Upper lobe of left lung (tissue), 6 donors: Measurements from ENCODE around the gene RBM23. TPM values are rescaled to one million over a fixed set of nuclear protein-coding genes. Genes with fewer than 3 reads are reported as not detected.
"Not testable (repeated sequence)": the region's sequence is repeated elsewhere in the genome, so short reads cannot be mapped to it uniquely, and the experiment has no call there.

Source experiments
- ATAC-seq, 2 donors: fragments of 200-7000 bp; cut with Tn5 transposase; one replicate each; pipeline ENCODE4 v1.9.1; 2022; ENCODE audit warnings: mild to moderate bottlenecking in 2 of 2, moderate library complexity in 2 of 2; ENCODE audit not compliant: low FRiP score in 2 of 2
- DNase-seq, 2 donors: peaks; one replicate each; pipeline ENCODE4 v3.0.0-alpha.2; 2019 to 2020
- H3K27ac ChIP-seq, 4 donors: fragments of 200-600 bp; sonication (generic); one replicate each; pipeline ENCODE4 v1.5.1; 2016 to 2019
- H3K27me3 ChIP-seq, 4 donors: fragments of 200-600 bp; sonication (generic); one replicate each; pipeline ENCODE4 v1.5.1; 2017 to 2019
- H3K36me3 ChIP-seq, 4 donors: fragments of 200-600 bp; sonication (generic); one replicate each; pipeline ENCODE4 v1.5.1; 2016 to 2019
- H3K4me1 ChIP-seq, 4 donors: fragments of 200-600 bp; sonication (generic); one replicate each; pipeline ENCODE4 v1.5.1; 2018 to 2019
- H3K4me3 ChIP-seq, 4 donors: fragments of 200-600 bp; sonication (generic); one replicate each; pipeline ENCODE4 v1.5.1; 2017 to 2019; ENCODE audit warnings: mild to moderate bottlenecking in 2 of 4, moderate library complexity in 1 of 4
- H3K9me3 ChIP-seq, 4 donors: fragments of 200-600 bp; sonication (generic); one replicate each; pipeline ENCODE4 v1.5.1; 2018 to 2019
- CTCF ChIP-seq, 6 experiments: fragments of 450-650 bp in 4 of 6; fragments of 200-600 bp in 2 of 6; sonication (generic) in 2 of 6; IDR thresholded peaks; one replicate each; pipeline ENCODE4 v1.5.1; 2016 to 2019; ENCODE audit warnings: antibody characterized with exemption in 6 of 6
- EP300 ChIP-seq, 4 donors: sonication (generic); formaldehyde crosslinking; IDR thresholded peaks; one replicate each; pipeline ENCODE4 v1.5.1; 2017; ENCODE audit warnings: antibody characterized with exemption in 4 of 4, control low read depth in 2 of 4
- POLR2A ChIP-seq, 4 donors: fragments of 450-650 bp; IDR thresholded peaks; one replicate each; pipeline ENCODE4 v1.5.1; 2016 to 2017; ENCODE audit warnings: antibody characterized with exemption in 4 of 4, mild to moderate bottlenecking in 2 of 4
- POLR2AphosphoS5 ChIP-seq, 2 donors: sonication (generic); formaldehyde crosslinking; IDR thresholded peaks; one replicate each; pipeline ENCODE4 v1.5.1; 2017; ENCODE audit warnings: antibody characterized with exemption in 2 of 2
- WGBS, 2 donors: methylation state at CpG; one replicate each; pipeline ENCODE4 v1.1.5; 2017 to 2018; 5-methylcytosine and 5-hydroxymethylcytosine counted together
- total RNA-seq, 6 donors: library from RNA; depleted of rRNA in 4 of 6; stranded (reverse); fragments of >200 nt in 4 of 6; gene quantifications; one replicate each; pipeline versions ENCODE4 v1.1.0 to v1.2.1, GENCODE V29; 2016 to 2021
- donor health status: DM: no; HTN: no; CAD: no; lungs with moderate emphysema.
- donor health status: DM: no; HTN: yes; CAD: no; lungs with severe emphysema.

RBM23 gene
- total RNA-seq, 6 donors from 2014 or later, result 63.3 to 96.8 (median 91.9) TPM

- TF ChIP-seq POLR2A (IDR thresholded peaks at IDR 0.05) (no peak), CTCF (IDR thresholded peaks at IDR 0.05) (no peak), EP300 (IDR thresholded peaks at IDR 0.05) (no peak), POLR2AphosphoS5 (IDR thresholded peaks at IDR 0.05) (no peak)
- 92 to 93% methylated on average over 6 of the region's 6 CpGs for WGBS, 2 donors
- Histone ChIP-seq H3K9me3 (no peaks in the 10 kb centered on the region), H3K36me3 (peaks cover 13 to 57% (median 37%) of the 10 kb centered on the region in 4 donors), H3K27me3 (no peaks in the 10 kb centered on the region), H3K4me3 (no peak overlapping the region), H3K27ac (no peak overlapping the region), H3K4me1 (peaks cover 24 to 30% (median 27%) of the 10 kb centered on the region in 4 donors)
- DNase-seq (no peak), ATAC-seq (no peak)
These were observed 1.7 kb upstream of the RBM23 start for GRCh38 chr14:22920697-22921096.

- Histone ChIP-seq H3K4me3 (peak overlapping the region in 3 of 4 donors; percentile 63 to 70 (median 69)), H3K27ac (peak overlapping the region; percentile 86 to 98 (median 96)), H3K4me1 (peaks cover 29 to 42% (median 33%) of the 10 kb centered on the region in 4 donors), H3K9me3 (no peaks in the 10 kb centered on the region), H3K36me3 (peaks cover 13 to 49% (median 31%) of the 10 kb centered on the region in 4 donors), H3K27me3 (no peaks in the 10 kb centered on the region)
- DNase-seq (no peak), ATAC-seq (peak; percentile 5 to 54)
- TF ChIP-seq CTCF (IDR thresholded peaks at IDR 0.05), result no peak
- no peak for TF ChIP-seq POLR2AphosphoS5 (IDR thresholded peaks at IDR 0.05)
- TF ChIP-seq POLR2A (IDR thresholded peaks at IDR 0.05), result peak in 1 of 4 donors; percentile 9
- no peak for TF ChIP-seq EP300 (IDR thresholded peaks at IDR 0.05)
- WGBS, 2 donors, result 9 to 18% methylated on average over 4 to 10 of the region's 10 CpGs
These were observed 612 bp upstream of the RBM23 start for GRCh38 chr14:22919601-22919921.

GRCh38 chr14:22915886-22916521, 2.9 kb downstream of the RBM23 start:
- ATAC-seq (peak in 1 of 2 donors; percentile 2), DNase-seq (peak in 1 of 2 donors; percentile 75)
- TF ChIP-seq POLR2A (IDR thresholded peaks at IDR 0.05), result no peak
- peak; percentile 41 to 54 for TF ChIP-seq POLR2AphosphoS5 (IDR thresholded peaks at IDR 0.05)
- TF ChIP-seq EP300 (IDR thresholded peaks at IDR 0.05), result no peak
- no peak for TF ChIP-seq CTCF (IDR thresholded peaks at IDR 0.05)
- WGBS, 2 donors, result 68 to 71% methylated on average over 8 of the region's 8 CpGs
- no peaks in the 10 kb centered on the region for H3K27me3 ChIP-seq
- peak overlapping the region in 3 of 4 donors; percentile 3 to 98 (median 94) for H3K27ac ChIP-seq
- H3K36me3 ChIP-seq, result peaks cover 0 to 31% (median 7%) of the 10 kb centered on the region in 4 donors
- H3K9me3 ChIP-seq, result no peaks in the 10 kb centered on the region
- peaks cover 29 to 52% (median 35%) of the 10 kb centered on the region in 4 donors for H3K4me1 ChIP-seq
- H3K4me3 ChIP-seq, result no peak overlapping the region

DNA sequence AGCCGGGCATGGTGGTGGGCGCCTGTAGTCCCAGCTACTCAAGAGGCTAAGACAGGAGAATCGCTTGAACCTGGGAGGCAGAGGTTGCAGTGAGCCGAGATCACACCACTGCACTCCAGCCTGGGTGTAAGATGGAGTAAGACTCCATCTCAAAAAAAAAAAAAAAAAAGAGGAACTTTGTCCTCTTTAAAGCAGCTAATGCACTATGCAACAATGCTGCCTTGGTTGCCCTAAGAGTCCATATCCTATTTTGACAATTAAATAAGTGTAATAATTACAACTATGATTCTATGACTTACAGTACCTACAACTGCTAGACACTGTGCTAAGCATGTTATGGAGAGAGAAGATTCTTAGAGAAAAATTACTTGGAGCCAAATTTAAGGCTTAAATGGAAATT, 4.1 kb downstream of the RBM23 start:
- peak overlapping the region in 2 of 4 donors; percentile 94 to 98 for H3K27ac ChIP-seq
- H3K4me1 ChIP-seq, result peaks cover 28 to 49% (median 34%) of the 10 kb centered on the region in 4 donors
- not testable (repeated sequence) for ATAC-seq

DNA sequence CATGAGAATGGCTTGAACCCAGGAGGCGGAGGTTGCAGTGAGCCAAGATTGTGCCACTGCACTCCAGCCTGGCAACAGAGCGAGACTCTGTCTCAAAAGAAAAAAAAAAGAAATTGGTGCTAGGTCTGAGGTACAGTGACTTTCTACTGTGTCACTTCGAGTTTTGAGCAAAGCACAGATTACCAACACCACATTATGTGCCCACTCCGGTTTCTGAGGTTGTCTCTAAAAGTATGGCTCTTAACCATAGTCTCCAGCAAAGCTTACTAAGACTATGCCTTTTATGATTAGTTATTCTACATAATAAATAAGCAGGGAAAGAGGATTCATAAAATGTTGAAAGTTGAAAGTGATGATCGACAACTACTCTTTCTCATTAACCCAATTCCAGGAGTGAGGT, 8.0 kb downstream of the RBM23 start:
- 92% methylated on average over 5 of the region's 5 CpGs for WGBS, 2 donors
- Histone ChIP-seq H3K36me3 (peaks cover 21 to 69% (median 50%) of the 10 kb centered on the region in 4 donors), H3K4me3 (no peak overlapping the region), H3K9me3 (no peaks in the 10 kb centered on the region), H3K4me1 (peaks cover 5 to 24% (median 14%) of the 10 kb centered on the region in 4 donors), H3K27me3 (no peaks in the 10 kb centered on the region), H3K27ac (no peak overlapping the region)
- no peak for TF ChIP-seq POLR2A (IDR thresholded peaks at IDR 0.05)
- TF ChIP-seq CTCF (IDR thresholded peaks at IDR 0.05), result no peak
- no peak for TF ChIP-seq EP300 (IDR thresholded peaks at IDR 0.05)
- no peak for TF ChIP-seq POLR2AphosphoS5 (IDR thresholded peaks at IDR 0.05)
- no peak for ATAC-seq
- DNase-seq, result no peak

More for the DNA sequence above, 4.1 kb downstream of the RBM23 start:
- not testable (repeated sequence) for H3K4me3 ChIP-seq, H3K9me3 ChIP-seq, DNase-seq, H3K27me3 ChIP-seq
- 83 to 92% methylated on average over 4 of the region's 4 CpGs for WGBS, 2 donors
- peaks cover 0 to 31% (median 11%) of the 10 kb centered on the region in 4 donors for H3K36me3 ChIP-seq
